ENCODE data around the gene ADAM19. TPM values are rescaled to one million over a fixed set of nuclear protein-coding genes. Genes with fewer than 3 reads are reported as not detected.

ADAM19 gene
- total RNA-seq, 120 experiments from 2014 or later = 6.7 to 17.9 (median 11.0) TPM

Other genes starting within 250 kb of the ADAM19 start
- gene NIPAL4, start 115.6 kb downstream of the ADAM19 start, total RNA-seq = 10 to 100 TPM in 26 of 120 experiments, 1 to 10 TPM in 91, under 1 TPM in 3; 0.45 to 25.9 (median 6.0) TPM
- 1 to 10 TPM in 1 of 120 experiments, under 1 TPM in 42, not detected in 77; 0.12 to 1.1 (median 0.32) TPM for gene SOX30, start 76.7 kb upstream of the ADAM19 start, total RNA-seq
- under 1 TPM in 2 of 120 experiments, not detected in 118; 0.78 to 0.81 TPM for gene C5orf52, start 95.8 kb upstream of the ADAM19 start, total RNA-seq
- 1 to 10 TPM; 2.4 to 8.6 (median 5.0) TPM for gene THG1L, start 155.6 kb upstream of the ADAM19 start, total RNA-seq
- 10 to 100 TPM in 115 of 120 experiments, 1 to 10 TPM in 5; 6.5 to 28.4 (median 16.7) TPM for gene LSM11, start 167.9 kb upstream of the ADAM19 start, total RNA-seq

Measured in dorsolateral prefrontal cortex (tissue), 118 donors.